Dermis microvascular lymphatic vessel endothelial cell (primary cell): ENCODE results near the gene ME3. TPM values are rescaled to one million over a fixed set of nuclear protein-coding genes. Genes with fewer than 3 reads are reported as not detected.
"Not testable (repeated sequence)": the region's sequence is repeated elsewhere in the genome, so short reads cannot be mapped to it uniquely, and the experiment has no call there.

ENCODE experiments used
- DNase-seq, 2 donors: peaks; one replicate each; pipeline versions ENCODE4 v3.0.0 to v3.0.0-alpha.2; 2010; ENCODE audit warnings: low read depth in 2 of 2
- total RNA-seq: library from RNA; depleted of rRNA; stranded (reverse); fragments of >200 nt; gene quantifications from 2 replicates; pipeline ENCODE4 v1.2.1, GENCODE V29; 2014

Gene ME3
- total RNA-seq, 1 donor from 2014 or later: 29.5 TPM

- peak in 1 of 2 donors; percentile 86 for DNase-seq
Measured at GRCh38 chr11:86559311-86559945, 113.0 kb downstream of the ME3 start.

- DNase-seq: no peak
Measured at GRCh38 chr11:86558841-86559240, 113.6 kb downstream of the ME3 start.

- DNase-seq: peak in 1 of 2 donors; percentile 34
Measured at GRCh38 chr11:86558207-86558606, 114.2 kb downstream of the ME3 start.

- no peak for DNase-seq
Measured at GRCh38 chr11:86555866-86556265, 116.5 kb downstream of the ME3 start.

- no peak for DNase-seq
Measured at GRCh38 chr11:86555401-86555800, 117.0 kb downstream of the ME3 start.

GRCh38 chr11:86553265-86553664 is 119.2 kb downstream of the ME3 start:
- DNase-seq: no peak

- DNase-seq: peak in 1 of 2 donors; percentile 94
Measured at GRCh38 chr11:86551288-86552092, 120.9 kb downstream of the ME3 start.

GRCh38 chr11:86550757-86551156 is 121.7 kb downstream of the ME3 start:
- no peak for DNase-seq

GRCh38 chr11:86548271-86548917 is 124.0 kb downstream of the ME3 start:
- DNase-seq: peak in 1 of 2 donors; percentile 17

- DNase-seq: peak in 1 of 2 donors; percentile 38
Measured at GRCh38 chr11:86547727-86548126, 124.7 kb downstream of the ME3 start.

GRCh38 chr11:86541299-86541698 is 131.1 kb downstream of the ME3 start:
- not testable (repeated sequence) for DNase-seq

- no peak for DNase-seq
Measured at GRCh38 chr11:86538223-86538548, 134.2 kb downstream of the ME3 start.

- peak in 1 of 2 donors; percentile 67 for DNase-seq
Measured at GRCh38 chr11:86537541-86538222, 134.7 kb downstream of the ME3 start.

- DNase-seq: no peak
Measured at GRCh38 chr11:86535773-86536172, 136.6 kb downstream of the ME3 start.

- DNase-seq: peak in 1 of 2 donors; percentile 86
Measured at GRCh38 chr11:86524620-86525352, 147.6 kb downstream of the ME3 start.

- peak; percentile 47 to 98 for DNase-seq
Measured at GRCh38 chr11:86523738-86524619, 148.4 kb downstream of the ME3 start.

GRCh38 chr11:86522512-86522911 is 149.9 kb downstream of the ME3 start:
- DNase-seq: not testable (repeated sequence)

- peak in 1 of 2 donors; percentile 76 for DNase-seq
Measured at GRCh38 chr11:86519064-86519911, 153.1 kb downstream of the ME3 start.

- no peak for DNase-seq
Measured at GRCh38 chr11:86518211-86518610, 154.2 kb downstream of the ME3 start.
